UCSD-AML1 (cell line): ENCODE data around the gene MAMDC4.
"Not testable (repeated sequence)": the region's sequence is repeated elsewhere in the genome, so short reads cannot be mapped to it uniquely, and the experiment has no call there.

Source experiments
- DNase-seq: peaks from one replicate; lab custom pipeline; 2025; ENCODE audit not compliant: unreplicated experiment; lab: John Stamatoyannopoulos, UW

The MAMDC4 gene

DNA sequence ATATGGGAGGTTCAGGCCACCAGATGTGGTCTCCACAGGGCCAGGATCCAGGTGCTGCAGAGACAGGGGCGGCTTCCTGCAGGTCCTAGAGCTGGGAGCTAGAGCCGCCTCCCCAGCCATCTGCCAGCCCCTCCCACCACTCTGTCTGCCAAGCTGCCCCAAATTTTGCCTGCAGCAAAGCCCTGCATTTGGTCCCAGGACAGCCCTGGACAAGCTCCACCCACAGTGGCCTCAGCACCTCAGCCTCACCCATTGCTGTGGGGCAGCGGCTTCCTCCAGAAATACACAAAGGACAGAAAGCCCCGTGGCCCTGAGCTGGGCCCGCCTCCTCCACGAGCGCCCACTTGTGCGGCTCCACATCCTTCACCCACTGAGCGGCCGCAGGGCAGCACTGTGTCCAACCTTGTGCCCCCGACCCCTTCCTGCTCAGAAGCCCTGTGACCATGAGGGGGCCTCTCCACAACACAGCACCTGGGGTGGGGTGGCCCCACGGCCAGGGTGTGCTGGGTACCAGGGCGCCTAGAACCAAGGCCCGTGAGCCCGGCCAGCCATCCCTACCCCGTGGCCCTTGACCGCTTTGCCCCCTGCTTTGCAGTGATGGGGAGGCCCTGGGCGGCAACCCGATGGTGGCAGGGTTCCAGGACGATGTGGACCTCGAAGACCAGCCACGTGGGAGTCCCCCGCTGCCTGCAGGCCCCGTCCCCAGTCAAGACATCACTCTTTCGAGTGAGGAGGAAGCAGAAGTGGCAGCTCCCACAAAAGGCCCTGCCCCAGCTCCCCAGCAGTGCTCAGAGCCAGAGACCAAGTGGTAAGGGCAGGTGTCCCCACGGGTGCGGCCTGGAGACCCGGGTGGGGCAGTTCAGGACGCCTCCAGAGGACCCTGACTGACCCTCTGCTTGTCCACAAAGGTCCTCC lies 13.6 kb upstream of the MAMDC4 start:
- DNase-seq, result no peak

DNA sequence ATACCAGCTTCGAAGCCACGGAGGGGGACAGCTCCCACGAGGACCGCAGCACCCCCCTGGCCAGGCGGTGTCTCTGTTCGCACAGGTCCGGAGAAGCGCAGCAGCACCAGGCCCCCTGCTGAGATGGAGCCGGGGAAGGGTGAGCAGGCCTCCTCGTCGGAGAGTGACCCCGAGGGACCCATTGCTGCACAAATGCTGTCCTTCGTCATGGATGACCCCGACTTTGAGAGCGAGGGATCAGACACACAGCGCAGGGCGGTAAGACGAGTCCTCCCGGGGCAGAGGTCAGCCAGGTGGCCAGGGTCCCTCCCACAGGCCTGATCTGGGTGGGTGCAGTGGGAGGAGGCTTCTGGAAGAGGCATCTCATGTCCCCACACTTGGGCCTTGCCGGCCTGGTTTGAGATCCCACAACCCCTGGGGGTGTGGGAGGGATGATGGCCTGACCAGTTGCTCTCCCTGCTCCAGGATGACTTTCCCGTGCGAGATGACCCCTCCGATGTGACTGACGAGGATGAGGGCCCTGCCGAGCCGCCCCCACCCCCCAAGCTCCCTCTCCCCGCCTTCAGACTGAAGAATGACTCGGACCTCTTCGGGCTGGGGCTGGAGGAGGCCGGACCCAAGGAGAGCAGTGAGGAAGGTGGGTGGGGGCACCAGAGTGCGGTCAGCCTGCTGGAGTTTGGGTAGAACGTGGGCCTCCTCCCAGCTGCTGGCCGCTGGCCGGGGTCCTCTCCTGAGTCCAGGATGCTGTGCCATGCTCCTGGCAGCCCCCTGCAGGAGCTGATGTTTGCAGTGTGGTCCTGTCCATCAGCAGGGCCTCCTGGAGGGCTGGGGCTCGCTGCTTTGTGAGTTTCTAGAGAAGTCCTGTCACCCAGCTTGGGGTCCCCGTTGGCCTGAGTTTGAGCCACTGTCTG lies 12.7 kb upstream of the MAMDC4 start:
- no peak for DNase-seq

DNA sequence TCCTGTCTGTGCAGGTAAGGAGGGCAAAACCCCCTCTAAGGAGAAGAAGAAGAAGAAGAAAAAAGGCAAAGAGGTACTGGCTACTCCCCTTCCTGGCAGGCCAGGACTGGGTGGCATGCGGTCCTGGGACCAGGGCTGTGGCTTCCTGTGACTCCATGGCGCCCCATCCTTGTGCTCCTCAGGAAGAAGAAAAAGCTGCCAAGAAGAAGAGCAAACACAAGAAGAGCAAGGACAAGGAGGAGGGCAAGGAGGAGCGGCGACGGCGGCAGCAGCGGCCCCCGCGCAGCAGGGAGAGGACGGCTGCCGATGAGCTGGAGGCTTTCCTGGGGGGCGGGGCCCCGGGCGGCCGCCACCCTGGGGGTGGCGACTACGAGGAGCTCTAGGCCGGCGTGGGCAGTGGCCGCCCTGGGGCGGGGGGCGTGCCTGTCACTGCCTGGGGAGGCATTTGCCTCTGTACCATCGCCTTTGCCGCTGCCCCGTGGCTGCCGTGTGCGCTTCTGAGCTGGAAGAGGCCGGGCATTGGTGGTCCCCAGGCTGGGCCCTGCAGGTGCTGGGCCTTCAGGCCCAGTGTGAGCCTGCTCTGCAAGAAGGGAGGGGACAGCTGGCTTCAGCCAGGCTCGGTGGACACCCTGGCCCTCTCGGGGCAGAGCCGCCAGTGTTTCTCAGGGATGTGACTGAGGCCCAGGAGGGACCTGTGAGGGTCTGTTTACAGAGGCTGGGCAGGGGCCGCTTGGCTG lies 11.8 kb upstream of the MAMDC4 start:
- no peak for DNase-seq

- peak; percentile 25 for DNase-seq
Measured at GRCh38 chr9:136840877-136841645, 11.1 kb upstream of the MAMDC4 start.

DNA sequence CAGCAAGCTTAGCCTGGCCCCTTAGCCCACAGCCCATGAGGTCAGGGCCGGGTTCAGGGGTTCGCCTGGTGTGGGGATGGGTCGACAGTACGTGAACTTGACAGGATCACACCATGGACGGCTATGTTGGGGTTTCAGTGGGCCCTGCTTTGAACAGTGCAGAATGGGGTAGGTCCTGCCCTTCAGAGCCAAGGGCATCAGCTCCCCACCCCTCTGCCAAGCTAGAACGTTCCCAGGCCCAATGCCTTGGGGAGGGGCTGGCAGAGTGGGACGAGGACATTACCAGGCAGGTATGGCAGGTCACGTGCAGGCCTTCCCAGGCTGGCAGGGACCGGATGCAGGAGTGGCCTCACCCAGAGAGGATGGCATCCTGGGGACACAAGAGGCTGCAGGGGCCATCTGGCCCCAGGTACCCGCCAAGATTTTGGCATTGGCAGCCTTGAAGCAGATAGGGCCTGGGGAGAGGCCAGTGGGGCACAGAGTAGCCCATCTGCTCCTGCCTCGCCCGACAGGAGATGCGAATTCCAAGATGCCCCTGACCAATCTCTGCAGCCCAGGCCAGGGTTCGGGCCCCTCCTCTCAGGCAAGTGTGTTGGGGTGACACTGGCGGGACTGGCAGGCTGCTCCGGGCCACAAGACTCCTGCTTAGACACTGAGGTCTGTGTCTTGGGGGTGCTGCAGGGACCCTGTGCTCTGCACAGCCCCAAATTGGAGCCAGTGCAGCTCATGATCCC lies 10.3 kb upstream of the MAMDC4 start:
- not testable (repeated sequence) for DNase-seq

GRCh38 chr9:136842380-136842948 lies 9.7 kb upstream of the MAMDC4 start, which contains the start of gene AJM1:
Gene AJM1 (plus strand): TSS chr9:136842478. CDS start chr9:136844415, 1,937 bp downstream.
- DNase-seq, result peak; percentile 80

GRCh38 chr9:136843159-136843800 lies 8.9 kb upstream of the MAMDC4 start:
- DNase-seq, result not testable (repeated sequence)

DNA sequence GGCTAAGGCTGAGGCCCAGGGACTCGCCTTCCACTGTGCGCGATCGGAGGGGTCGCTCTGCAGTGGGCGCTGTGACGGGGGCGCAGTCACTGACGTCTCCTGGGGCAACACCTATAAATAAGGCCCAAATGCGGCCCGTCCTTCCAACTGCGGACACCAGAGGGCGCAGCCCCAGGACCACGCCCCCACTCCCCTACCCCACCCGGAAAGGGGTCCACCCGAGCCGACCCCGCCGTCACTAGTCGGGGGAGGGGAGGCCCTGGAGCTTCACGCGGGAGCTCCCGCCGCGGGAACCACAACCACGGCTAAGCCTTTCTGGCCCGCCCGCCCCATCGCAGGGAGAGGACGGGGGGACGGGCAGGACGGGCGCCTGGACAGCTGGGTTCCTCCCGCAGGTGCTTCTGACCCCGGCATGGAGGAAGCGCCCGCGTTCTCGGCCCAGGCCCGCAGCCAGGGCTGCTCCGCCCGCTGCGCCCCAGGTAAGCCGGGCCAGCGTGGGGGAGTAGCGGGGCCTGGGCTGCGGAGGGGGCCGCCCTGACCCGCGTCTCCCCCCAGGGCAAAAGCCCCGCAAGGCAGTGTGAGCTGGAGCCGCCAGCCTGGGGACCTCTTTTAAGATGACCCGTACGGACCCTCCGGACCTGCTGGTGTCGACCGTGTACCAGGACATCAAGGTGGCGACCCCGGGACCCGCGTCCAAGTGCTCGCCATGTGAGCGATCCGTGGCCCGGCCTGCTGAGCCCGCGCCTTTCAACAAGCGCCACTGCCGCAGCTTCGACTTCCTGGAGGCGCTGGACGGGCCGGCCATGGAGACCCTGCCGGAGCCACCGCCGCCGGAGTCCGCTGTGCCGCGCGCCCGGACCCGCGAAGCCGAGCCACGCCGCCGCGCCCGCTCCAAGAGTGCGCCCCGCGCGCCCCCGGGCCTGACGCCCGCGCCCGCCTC lies 8.1 kb upstream of the MAMDC4 start:
- DNase-seq, result peak; percentile 36

DNA sequence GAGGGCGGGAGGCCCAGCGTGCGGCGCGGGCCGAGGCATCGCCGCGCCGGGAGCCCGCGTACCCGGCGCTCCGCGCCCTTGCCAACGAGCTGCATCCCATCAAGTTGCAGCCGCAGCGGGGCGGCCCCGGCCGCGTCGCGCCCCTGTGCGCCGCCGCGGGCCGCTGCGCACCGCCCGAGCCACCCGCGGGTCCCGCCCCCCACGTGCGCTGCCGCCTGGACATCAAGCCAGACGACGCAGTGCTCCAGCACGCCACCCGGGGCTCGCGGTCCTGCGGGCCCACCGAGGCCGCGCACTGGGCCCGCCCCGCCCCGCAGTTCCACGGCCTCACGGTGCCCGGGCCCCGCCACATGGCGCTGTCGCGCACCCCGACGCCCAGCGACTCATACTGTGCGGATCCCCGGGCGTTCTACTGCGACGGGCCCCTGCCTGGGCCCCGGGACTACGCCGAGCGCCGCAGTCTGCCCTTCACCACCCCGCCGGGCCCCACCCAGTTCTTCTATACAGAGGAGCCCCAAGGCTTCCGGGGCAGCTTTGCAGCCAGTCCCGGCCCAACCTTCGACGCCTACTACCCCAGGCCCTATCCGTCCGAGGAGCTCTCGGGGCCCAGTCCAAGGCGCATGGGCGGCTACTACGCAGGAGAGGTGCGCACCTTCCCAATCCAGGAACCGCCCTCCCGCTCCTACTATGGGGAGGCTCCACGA lies 7.2 kb upstream of the MAMDC4 start:
- DNase-seq, result no peak

DNA sequence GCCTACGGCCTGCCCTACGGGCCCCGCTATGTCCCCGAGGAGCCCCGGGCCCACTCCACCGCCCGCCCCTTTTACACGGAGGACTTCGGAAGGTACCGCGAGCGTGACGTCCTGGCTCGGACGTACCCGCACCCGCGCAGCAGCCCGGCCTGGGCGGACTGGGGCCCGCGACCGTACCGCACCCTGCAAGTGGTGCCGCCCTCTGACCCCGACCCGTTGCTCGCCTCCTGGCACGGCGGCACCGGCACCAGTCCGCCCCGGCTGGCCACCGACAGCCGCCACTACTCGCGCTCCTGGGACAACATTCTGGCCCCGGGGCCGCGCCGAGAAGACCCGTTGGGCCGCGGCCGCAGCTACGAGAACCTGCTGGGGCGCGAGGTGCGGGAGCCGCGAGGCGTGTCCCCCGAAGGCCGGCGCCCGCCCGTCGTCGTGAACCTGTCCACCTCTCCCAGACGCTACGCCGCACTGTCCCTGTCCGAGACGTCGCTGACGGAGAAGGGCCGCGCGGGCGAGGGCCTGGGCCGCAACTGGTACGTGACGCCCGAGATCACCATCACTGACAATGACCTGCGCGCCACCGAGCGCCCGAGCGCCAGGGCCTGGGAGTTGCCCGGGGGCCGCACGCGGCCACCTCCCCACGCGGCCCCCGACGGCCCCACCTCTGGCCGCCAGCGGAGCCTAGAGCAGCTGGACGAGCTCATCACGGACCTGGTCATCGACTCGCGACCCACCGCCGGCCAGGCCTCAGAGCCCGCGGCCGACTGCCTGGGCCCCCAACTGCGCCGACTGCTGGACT lies 6.5 kb upstream of the MAMDC4 start:
- no peak for DNase-seq

DNA sequence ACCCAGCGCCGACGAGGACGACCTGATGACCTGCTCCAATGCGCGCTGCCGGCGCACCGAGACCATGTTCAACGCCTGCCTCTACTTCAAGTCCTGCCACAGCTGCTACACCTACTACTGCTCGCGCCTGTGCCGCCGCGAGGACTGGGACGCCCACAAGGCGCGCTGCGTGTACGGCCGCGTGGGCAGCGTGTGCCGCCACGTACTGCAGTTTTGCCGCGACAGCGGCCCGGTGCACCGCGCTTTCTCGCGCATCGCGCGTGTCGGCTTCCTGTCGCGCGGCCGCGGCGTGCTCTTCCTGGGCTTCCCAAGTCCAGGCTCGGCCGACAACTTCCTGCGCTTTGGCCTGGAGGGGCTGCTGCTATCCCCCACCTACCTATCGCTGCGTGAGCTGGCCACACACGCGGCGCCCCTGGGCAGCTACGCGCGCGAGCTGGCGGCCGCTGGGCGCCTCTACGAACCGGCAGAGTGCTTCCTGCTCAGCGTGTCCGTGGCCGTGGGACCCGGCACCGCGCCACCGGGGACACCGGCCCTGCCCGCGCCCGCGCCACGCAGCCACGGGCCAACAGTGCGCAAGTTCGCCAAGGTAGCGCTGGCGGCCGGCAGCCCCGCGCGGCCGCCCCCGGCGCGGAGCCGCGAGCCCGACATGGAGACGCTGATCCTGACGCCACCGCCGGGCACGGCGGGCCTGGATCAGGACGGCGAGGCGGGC lies 5.6 kb upstream of the MAMDC4 start:
- DNase-seq, result no peak

- DNase-seq, result peak; percentile 56
Measured at GRCh38 chr9:136847088-136847825, 4.9 kb upstream of the MAMDC4 start.

DNA sequence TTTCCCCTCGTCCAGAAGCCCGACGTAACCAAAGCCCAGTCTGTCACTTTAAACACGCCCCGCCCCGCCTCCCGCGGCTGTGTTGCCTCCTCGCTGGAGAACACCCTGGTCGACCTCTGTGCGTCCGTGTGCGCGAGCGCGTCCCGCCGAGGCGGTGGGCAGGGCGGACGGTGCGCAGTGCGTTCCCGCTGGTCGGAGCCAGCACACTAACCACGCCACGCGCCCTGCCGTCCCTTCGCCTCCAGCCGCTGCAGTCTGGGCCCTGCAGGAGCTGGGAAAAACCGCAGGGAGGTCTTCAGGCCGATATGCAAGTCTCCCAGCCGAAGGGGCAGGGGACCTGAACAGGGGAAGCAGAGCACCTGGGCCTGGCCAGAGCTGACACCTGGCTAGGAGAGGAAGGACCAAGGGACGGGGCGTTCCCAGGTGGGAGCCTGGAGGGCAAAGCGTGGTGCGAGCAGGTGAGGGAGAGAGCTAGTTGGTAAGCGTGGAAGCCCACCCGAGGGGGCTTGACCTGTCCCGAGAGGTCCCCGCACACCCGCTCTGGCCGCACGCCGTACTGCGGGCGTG lies 4.2 kb upstream of the MAMDC4 start:
- peak; percentile 89 for DNase-seq

DNA sequence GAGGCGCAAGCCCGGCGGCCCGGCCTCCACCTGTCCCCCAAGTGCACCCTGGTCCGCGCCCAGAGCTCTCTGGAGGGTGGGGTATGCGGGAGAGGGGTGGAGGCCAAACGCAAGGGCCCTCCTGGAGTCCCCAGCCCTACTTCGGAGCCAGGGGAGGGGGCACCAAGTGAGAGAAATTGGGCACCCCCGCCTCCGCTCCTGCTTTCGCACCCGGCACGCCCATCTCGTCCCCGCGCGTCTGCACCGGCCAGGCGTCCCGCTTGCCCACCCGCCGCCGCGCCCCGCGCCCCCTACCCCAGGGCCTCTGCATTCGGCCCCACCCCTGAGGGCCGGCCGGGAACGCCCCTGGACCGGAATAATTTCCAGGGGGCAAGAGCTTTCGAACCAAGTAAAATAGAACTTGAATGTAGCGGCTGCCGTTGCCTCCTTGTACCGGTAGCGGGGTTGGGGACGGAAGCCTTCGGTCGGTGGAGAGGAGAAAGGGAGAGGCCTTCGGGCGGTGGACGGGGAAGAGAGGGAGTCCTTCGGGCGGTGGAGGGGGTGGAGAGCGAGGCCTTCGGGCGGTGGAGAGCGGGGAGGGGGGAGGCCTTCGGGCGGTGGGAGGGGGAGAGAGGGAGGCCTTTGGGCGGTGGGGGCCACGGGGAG lies 3.6 kb upstream of the MAMDC4 start:
- peak; percentile 74 for DNase-seq
